ENCODE data around the gene ROR2. TPM values are rescaled to one million over a fixed set of nuclear protein-coding genes. Genes with fewer than 3 reads are reported as not detected.

Gene ROR2
- total and polyA plus RNA-seq, 4 donors = 2.7 to 32.3 (median 9.2) TPM

GRCh38 chr9:91943478-91944470, 6.3 kb downstream of the ROR2 start:
- Histone ChIP-seq H3K4me1 (ENCODE audit: control insufficient read depth in 5 of 5, insufficient read depth in 5 of 5, low read length in 5 of 5) (peaks cover 0 to 59% (median 21%) of the 10 kb centered on the region in 5 donors), H3K27me3 (ENCODE audit: control insufficient read depth in 3 of 3, insufficient read depth in 3 of 3, low read length in 2 of 3) (peaks cover 0 to 9% (median 0%) of the 10 kb centered on the region in 3 donors), H3K27ac (ENCODE audit: low read depth in 1 of 2, low read length in 1 of 2) (no peak overlapping the region), H3K4me3 (no peak overlapping the region), H3K9me3 (ENCODE audit: control insufficient read depth in 4 of 4, insufficient read depth in 3 of 4, low read length in 3 of 4) (no peaks in the 10 kb centered on the region), H3K36me3 (ENCODE audit: control insufficient read depth in 4 of 4, insufficient read depth in 4 of 4, low read length in 4 of 4) (no peaks in the 10 kb centered on the region), H3K9ac (ENCODE audit: insufficient read depth in 1 of 2, low read length in 2 of 2) (no peak overlapping the region)
- 87 to 91% methylated on average over 8 of the region's 8 CpGs for WGBS, 2 donors
- ATAC-seq (ENCODE audit: insufficient read depth, low FRiP score) (no peak), DNase-seq (no peak)
- TF ChIP-seq, protein P1, sequence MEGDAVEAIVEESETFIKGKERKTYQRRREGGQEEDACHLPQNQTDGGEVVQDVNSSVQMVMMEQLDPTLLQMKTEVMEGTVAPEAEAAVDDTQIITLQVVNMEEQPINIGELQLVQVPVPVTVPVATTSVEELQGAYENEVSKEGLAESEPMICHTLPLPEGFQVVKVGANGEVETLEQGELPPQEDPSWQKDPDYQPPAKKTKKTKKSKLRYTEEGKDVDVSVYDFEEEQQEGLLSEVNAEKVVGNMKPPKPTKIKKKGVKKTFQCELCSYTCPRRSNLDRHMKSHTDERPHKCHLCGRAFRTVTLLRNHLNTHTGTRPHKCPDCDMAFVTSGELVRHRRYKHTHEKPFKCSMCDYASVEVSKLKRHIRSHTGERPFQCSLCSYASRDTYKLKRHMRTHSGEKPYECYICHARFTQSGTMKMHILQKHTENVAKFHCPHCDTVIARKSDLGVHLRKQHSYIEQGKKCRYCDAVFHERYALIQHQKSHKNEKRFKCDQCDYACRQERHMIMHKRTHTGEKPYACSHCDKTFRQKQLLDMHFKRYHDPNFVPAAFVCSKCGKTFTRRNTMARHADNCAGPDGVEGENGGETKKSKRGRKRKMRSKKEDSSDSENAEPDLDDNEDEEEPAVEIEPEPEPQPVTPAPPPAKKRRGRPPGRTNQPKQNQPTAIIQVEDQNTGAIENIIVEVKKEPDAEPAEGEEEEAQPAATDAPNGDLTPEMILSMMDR (IDR thresholded peaks at IDR 0.05; ENCODE audit: control extremely low read depth, extremely low read depth) = no peak

GRCh38 chr9:91942201-91942600, 7.8 kb downstream of the ROR2 start:
- DNase-seq = no peak
- WGBS, 2 donors = 77 to 87% methylated on average over 5 of the region's 5 CpGs
- ATAC-seq (ENCODE audit: insufficient read depth, low FRiP score) = no peak

DNA sequence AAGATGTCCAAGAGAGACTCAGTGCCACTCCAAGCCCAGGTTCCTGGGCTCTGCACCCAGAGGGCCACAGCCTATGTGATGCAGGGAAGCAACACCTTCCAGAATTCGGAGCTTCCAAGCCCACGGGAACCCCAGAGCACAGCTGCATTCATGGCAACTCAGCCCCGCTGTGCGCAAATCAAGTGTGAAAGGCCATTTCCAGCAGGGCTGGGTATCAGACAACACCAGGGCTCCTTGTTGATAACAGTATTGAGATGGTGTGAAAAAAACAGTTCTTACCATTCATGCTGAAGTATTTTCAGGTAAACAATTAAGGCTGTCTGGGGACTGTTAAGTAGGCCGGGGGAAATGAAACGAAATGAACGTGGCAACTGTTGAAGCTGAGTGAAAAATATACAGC, 10.1 kb downstream of the ROR2 start:
- Histone ChIP-seq H3K36me3 (ENCODE audit: control insufficient read depth in 4 of 4, insufficient read depth in 4 of 4, low read length in 4 of 4) (no peaks in the 10 kb centered on the region), H3K4me1 (ENCODE audit: control insufficient read depth in 5 of 5, insufficient read depth in 5 of 5, low read length in 5 of 5) (peaks cover 0 to 52% (median 32%) of the 10 kb centered on the region in 5 donors), H3K27me3 (ENCODE audit: control insufficient read depth in 3 of 3, insufficient read depth in 3 of 3, low read length in 2 of 3) (no peaks in the 10 kb centered on the region), H3K9ac (ENCODE audit: insufficient read depth in 1 of 2, low read length in 2 of 2) (no peak overlapping the region), H3K9me3 (ENCODE audit: control insufficient read depth in 4 of 4, insufficient read depth in 3 of 4, low read length in 3 of 4) (no peaks in the 10 kb centered on the region), H3K27ac (ENCODE audit: low read depth in 1 of 2, low read length in 1 of 2) (no peak overlapping the region), H3K4me3 (no peak overlapping the region)
- TF ChIP-seq, protein P1 (IDR thresholded peaks at IDR 0.05; ENCODE audit: control extremely low read depth, extremely low read depth) = no peak
- WGBS, 2 donors = 79 to 94% methylated on average over 7 of the region's 7 CpGs
- DNase-seq = no peak
- ATAC-seq (ENCODE audit: insufficient read depth, low FRiP score) = no peak

More at GRCh38 chr9:91942201-91942600, 7.8 kb downstream of the ROR2 start:
- H3K27ac ChIP-seq (ENCODE audit: low read depth in 1 of 2, low read length in 1 of 2) = no peak overlapping the region
- peaks cover 0 to 3% (median 0%) of the 10 kb centered on the region in 3 donors for H3K27me3 ChIP-seq (ENCODE audit: control insufficient read depth in 3 of 3, insufficient read depth in 3 of 3, low read length in 2 of 3)
- peaks cover 0 to 56% (median 24%) of the 10 kb centered on the region in 5 donors for H3K4me1 ChIP-seq (ENCODE audit: control insufficient read depth in 5 of 5, insufficient read depth in 5 of 5, low read length in 5 of 5)
- no peak overlapping the region for H3K4me3 ChIP-seq
- H3K9me3 ChIP-seq (ENCODE audit: control insufficient read depth in 4 of 4, insufficient read depth in 3 of 4, low read length in 3 of 4) = no peaks in the 10 kb centered on the region
- no peak overlapping the region for H3K9ac ChIP-seq (ENCODE audit: insufficient read depth in 1 of 2, low read length in 2 of 2)
- H3K36me3 ChIP-seq (ENCODE audit: control insufficient read depth in 4 of 4, insufficient read depth in 4 of 4, low read length in 4 of 4) = no peaks in the 10 kb centered on the region
- TF ChIP-seq, protein P1 (IDR thresholded peaks at IDR 0.05; ENCODE audit: control extremely low read depth, extremely low read depth) = no peak

Data from lung (tissue), 12 donors.